Trophoblast cell (in vitro differentiated cells and primary cell): ENCODE measurements around the gene INTS2.

ENCODE experiments used
- DNase-seq, 2 donors: peaks; one replicate each; pipeline ENCODE4 v3.0.0-alpha.2; 2016
- H2AFZ ChIP-seq: 2 replicates; pipeline ENCODE4 v1.6.1; 2013; ENCODE audit warnings: low read length, moderate library complexity, mild to moderate bottlenecking; ENCODE audit not compliant: insufficient read depth, poor library complexity
- H2AK5ac ChIP-seq: 2 replicates; pipeline ENCODE4 v1.6.1; 2013; ENCODE audit warnings: mild to moderate bottlenecking, low read length
- H2BK120ac ChIP-seq: 2 replicates; pipeline ENCODE4 v1.6.1; 2013; ENCODE audit warnings: low read length, mild to moderate bottlenecking, moderate library complexity; ENCODE audit not compliant: insufficient read depth, poor library complexity
- H2BK12ac ChIP-seq: 2 replicates; pipeline ENCODE4 v1.6.1; 2013; ENCODE audit warnings: mild to moderate bottlenecking, low read length, moderate library complexity
- H2BK5ac ChIP-seq: 2 replicates; pipeline ENCODE4 v1.6.1; 2013; ENCODE audit warnings: low read length, low read depth, moderate library complexity, mild to moderate bottlenecking; ENCODE audit not compliant: poor library complexity
- H3K14ac ChIP-seq: 2 replicates; pipeline ENCODE4 v1.6.1; 2013; ENCODE audit warnings: mild to moderate bottlenecking, low read length
- H3K18ac ChIP-seq: 2 replicates; pipeline ENCODE4 v1.6.1; 2013; ENCODE audit warnings: mild to moderate bottlenecking, low read length
- H3K23ac ChIP-seq: 2 replicates; pipeline ENCODE4 v1.6.1; 2013; ENCODE audit warnings: low read length
- H3K27ac ChIP-seq: 2 replicates; pipeline ENCODE4 v1.5.1; 2013; ENCODE audit warnings: low read depth, mild to moderate bottlenecking, inconsistent platforms, low read length, moderate library complexity
- H3K27me3 ChIP-seq: 2 replicates; pipeline ENCODE4 v1.6.1; 2013; ENCODE audit warnings: inconsistent platforms, mild to moderate bottlenecking, low read length, moderate library complexity; ENCODE audit not compliant: insufficient read depth
- H3K36me3 ChIP-seq, 2 experiments: 1 replicate in 1 of 2; 2 replicates in 1 of 2; pipeline ENCODE4 v1.6.1; 2013; ENCODE audit warnings: low read length in 2 of 2, mild to moderate bottlenecking in 2 of 2, moderate library complexity in 1 of 2; ENCODE audit not compliant: insufficient read depth in 2 of 2, control insufficient read depth in 1 of 2
- H3K4ac ChIP-seq: 2 replicates; pipeline ENCODE4 v1.6.1; 2013; ENCODE audit warnings: low read depth, mild to moderate bottlenecking, low read length, moderate library complexity
- H3K4me1 ChIP-seq, 2 experiments: 1 replicate in 1 of 2; 2 replicates in 1 of 2; pipeline ENCODE4 v1.6.1; 2013; ENCODE audit warnings: low read length in 2 of 2, mild to moderate bottlenecking in 2 of 2, moderate library complexity in 1 of 2; ENCODE audit not compliant: insufficient read depth in 2 of 2, control insufficient read depth in 1 of 2
- H3K4me2 ChIP-seq: 2 replicates; pipeline ENCODE4 v1.6.1; 2013; ENCODE audit warnings: inconsistent platforms, mild to moderate bottlenecking, low read length, moderate library complexity
- H3K4me3 ChIP-seq: 2 replicates; pipeline ENCODE4 v1.5.1; 2013; ENCODE audit warnings: mild to moderate bottlenecking, low read depth, low read length, inconsistent platforms
- H3K79me1 ChIP-seq: one replicate; pipeline ENCODE4 v1.6.1; 2013; ENCODE audit warnings: low read length
- H3K79me2 ChIP-seq: 2 replicates; pipeline ENCODE4 v1.6.1; 2013; ENCODE audit warnings: low read length, mild to moderate bottlenecking; ENCODE audit not compliant: control insufficient read depth, insufficient read depth, poor library complexity
- H3K9ac ChIP-seq: 2 replicates; pipeline ENCODE4 v1.6.1; 2013; ENCODE audit warnings: mild to moderate bottlenecking, low read length
- H3K9me3 ChIP-seq: 2 replicates; pipeline ENCODE4 v1.6.1; 2013; ENCODE audit warnings: low read depth, mild to moderate bottlenecking, control low read depth, inconsistent platforms, low read length; ENCODE audit not compliant: insufficient read depth
- H4K12ac ChIP-seq: 2 replicates; pipeline ENCODE4 v1.6.1; 2013; ENCODE audit warnings: low read depth, mild to moderate bottlenecking, low read length, moderate library complexity
- H4K8ac ChIP-seq: 2 replicates; pipeline ENCODE4 v1.6.1; 2013; ENCODE audit warnings: low read depth, mild to moderate bottlenecking, low read length, moderate library complexity
- H4K91ac ChIP-seq: one replicate; pipeline ENCODE4 v1.6.1; 2013; ENCODE audit warnings: low read depth, mild to moderate bottlenecking, low read length, moderate library complexity
- WGBS: extraction: QIAGEN DNeasy Blood & Tissue Kit; methylation state at CpG from one replicate; pipeline ENCODE4 v1.1.7; 2013; ENCODE audit warnings: missing lambda C conversion rate; ENCODE audit not compliant: insufficient read length, insufficient coverage; ENCODE audit errors: extremely low coverage; 5-methylcytosine and 5-hydroxymethylcytosine counted together

INTS2 gene

GRCh38 chr17:61947367-61948078 lies 19.7 kb upstream of the INTS2 start:
- H3K9me3 ChIP-seq: no peaks in the 10 kb centered on the region
- no peak overlapping the region for H2AK5ac ChIP-seq
- no peak for DNase-seq
- no peak overlapping the region for H3K4me3 ChIP-seq
- no peaks in the 10 kb centered on the region for H3K79me1 ChIP-seq
- H3K4me1 ChIP-seq: no peaks in the 10 kb centered on the region
- peaks cover 24 to 29% of the 10 kb centered on the region in 2 experiments for H3K36me3 ChIP-seq
- no peak overlapping the region for H4K91ac ChIP-seq
- H2BK5ac ChIP-seq: no peak overlapping the region
- no peak overlapping the region for H2BK12ac ChIP-seq
- H3K4ac ChIP-seq: no peak overlapping the region
- no peak overlapping the region for H3K23ac ChIP-seq
- no peak overlapping the region for H3K14ac ChIP-seq
- H3K27me3 ChIP-seq: no peaks in the 10 kb centered on the region
- H4K12ac ChIP-seq: no peak overlapping the region
- H2AFZ ChIP-seq: no peak overlapping the region
- H3K79me2 ChIP-seq: no peaks in the 10 kb centered on the region
- no CpG with 5 or more reads among the region's 3 CpGs for WGBS
- H4K8ac ChIP-seq: no peak overlapping the region
- no peak overlapping the region for H3K4me2 ChIP-seq
- no peak overlapping the region for H3K9ac ChIP-seq
- H2BK120ac ChIP-seq: no peak overlapping the region
- no peak overlapping the region for H3K27ac ChIP-seq
- no peak overlapping the region for H3K18ac ChIP-seq

- no peak overlapping the region for H3K18ac ChIP-seq
- H3K4ac ChIP-seq: no peak overlapping the region
- no peak overlapping the region for H3K14ac ChIP-seq
- H3K27ac ChIP-seq: no peak overlapping the region
- no peaks in the 10 kb centered on the region for H3K79me2 ChIP-seq
- no peak overlapping the region for H3K23ac ChIP-seq
- H4K12ac ChIP-seq: no peak overlapping the region
- H4K91ac ChIP-seq: no peak overlapping the region
- H3K4me1 ChIP-seq: no peaks in the 10 kb centered on the region
- no peak overlapping the region for H2AK5ac ChIP-seq
- H2BK5ac ChIP-seq: no peak overlapping the region
- no peak overlapping the region for H2BK12ac ChIP-seq
- no CpG with 5 or more reads among the region's 2 CpGs for WGBS
- H3K4me2 ChIP-seq: no peak overlapping the region
- no peaks in the 10 kb centered on the region for H3K27me3 ChIP-seq
- H3K36me3 ChIP-seq: peaks cover 22 to 27% of the 10 kb centered on the region in 2 experiments
- no peak overlapping the region for H2BK120ac ChIP-seq
- H4K8ac ChIP-seq: no peak overlapping the region
- H3K4me3 ChIP-seq: no peak overlapping the region
- no peaks in the 10 kb centered on the region for H3K79me1 ChIP-seq
- no peak overlapping the region for H2AFZ ChIP-seq
- DNase-seq: no peak
- H3K9me3 ChIP-seq: no peaks in the 10 kb centered on the region
- H3K9ac ChIP-seq: no peak overlapping the region
These were observed 18.6 kb upstream of the INTS2 start for GRCh38 chr17:61946359-61946758.

GRCh38 chr17:61943117-61943516 lies 15.3 kb upstream of the INTS2 start:
- Histone ChIP-seq H3K27ac (no peak overlapping the region), H3K79me2 (no peaks in the 10 kb centered on the region), H2BK120ac (no peak overlapping the region), H3K9me3 (no peaks in the 10 kb centered on the region), H2BK5ac (no peak overlapping the region), H3K4me1 (no peaks in the 10 kb centered on the region), H2BK12ac (no peak overlapping the region), H3K18ac (no peak overlapping the region), H2AFZ (no peak overlapping the region), H3K4me2 (no peak overlapping the region), H3K23ac (no peak overlapping the region), H3K27me3 (no peaks in the 10 kb centered on the region), H4K8ac (no peak overlapping the region), H2AK5ac (no peak overlapping the region), H4K91ac (no peak overlapping the region), H3K79me1 (no peaks in the 10 kb centered on the region), H3K9ac (no peak overlapping the region), H3K14ac (no peak overlapping the region), H3K4me3 (no peak overlapping the region), H3K4ac (no peak overlapping the region), H4K12ac (no peak overlapping the region), H3K36me3 (peaks cover 9 to 12% of the 10 kb centered on the region in 2 experiments)
- WGBS: no CpG with 5 or more reads among the region's 1 CpG
- DNase-seq: no peak

DNA sequence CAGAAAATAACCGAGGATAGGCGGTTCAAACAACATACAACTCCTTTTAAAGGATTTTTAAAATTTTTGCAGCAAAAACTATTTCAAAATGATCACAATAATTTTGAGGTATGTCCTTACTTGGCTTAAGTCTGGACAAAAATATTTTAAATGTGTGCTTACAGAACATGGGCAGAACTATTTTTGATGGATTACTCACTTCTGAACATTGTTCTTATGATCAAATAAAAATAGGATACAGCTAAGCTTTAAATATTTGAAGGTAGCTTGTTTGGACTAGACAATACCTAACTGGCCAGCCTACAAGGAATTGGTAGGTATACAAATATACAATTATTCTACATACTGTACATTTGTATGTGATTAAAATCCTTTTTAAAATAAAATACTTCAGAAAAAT lies 14.3 kb upstream of the INTS2 start:
- H3K79me2 ChIP-seq: no peaks in the 10 kb centered on the region
- no peaks in the 10 kb centered on the region for H3K4me1 ChIP-seq
- H2AK5ac ChIP-seq: no peak overlapping the region
- no peak overlapping the region for H4K8ac ChIP-seq
- H3K9ac ChIP-seq: no peak overlapping the region
- H3K23ac ChIP-seq: no peak overlapping the region
- peaks cover 8 to 11% of the 10 kb centered on the region in 2 experiments for H3K36me3 ChIP-seq
- no peak overlapping the region for H3K18ac ChIP-seq
- no peak overlapping the region for H3K4ac ChIP-seq
- H3K27me3 ChIP-seq: no peaks in the 10 kb centered on the region
- H4K91ac ChIP-seq: no peak overlapping the region
- no peak overlapping the region for H2BK120ac ChIP-seq
- no peaks in the 10 kb centered on the region for H3K9me3 ChIP-seq
- no peak overlapping the region for H2BK5ac ChIP-seq
- no peak overlapping the region for H2AFZ ChIP-seq
- WGBS: no CpG with 5 or more reads among the region's 2 CpGs
- DNase-seq: no peak
- no peak overlapping the region for H3K27ac ChIP-seq
- no peak overlapping the region for H3K14ac ChIP-seq
- H4K12ac ChIP-seq: no peak overlapping the region
- H3K79me1 ChIP-seq: no peaks in the 10 kb centered on the region
- no peak overlapping the region for H3K4me3 ChIP-seq
- H3K4me2 ChIP-seq: no peak overlapping the region
- H2BK12ac ChIP-seq: no peak overlapping the region
